Endodermal cell (in vitro differentiated cells): Measurements from ENCODE around the gene GLUD1. TPM values are rescaled to one million over a fixed set of nuclear protein-coding genes. Genes with fewer than 3 reads are reported as not detected.

Source experiments
- DNase-seq: peaks from one replicate; pipeline ENCODE4 v3.0.0-alpha.2; 2017
- H3K27ac ChIP-seq: 2 replicates; pipeline ENCODE4 v1.5.1; 2013; ENCODE audit warnings: mild to moderate bottlenecking, low read depth, low read length, moderate library complexity
- H3K27me3 ChIP-seq: 2 replicates; pipeline ENCODE4 v1.6.1; 2013; ENCODE audit warnings: mild to moderate bottlenecking, low read length, moderate library complexity; ENCODE audit not compliant: insufficient read depth, control insufficient read depth, poor library complexity, severe bottlenecking
- H3K36me3 ChIP-seq: 2 replicates; pipeline ENCODE4 v1.7.0; 2013; ENCODE audit warnings: mild to moderate bottlenecking, low read length, moderate library complexity; ENCODE audit not compliant: control insufficient read depth, insufficient read depth
- H3K4me1 ChIP-seq: one replicate; pipeline ENCODE4 v1.7.0; 2013; ENCODE audit warnings: low read length; ENCODE audit not compliant: control insufficient read depth, insufficient read depth
- H3K4me3 ChIP-seq: 2 replicates; pipeline ENCODE4 v1.5.1; 2013; ENCODE audit warnings: mild to moderate bottlenecking, low read length, moderate library complexity
- H3K9ac ChIP-seq: 2 replicates; pipeline ENCODE4 v1.6.1; 2013; ENCODE audit warnings: mild to moderate bottlenecking, low read length, moderate library complexity; ENCODE audit not compliant: poor library complexity, severe bottlenecking; ENCODE audit errors: extremely low read depth
- H3K9me3 ChIP-seq: 2 replicates; pipeline ENCODE4 v1.6.1; 2013; ENCODE audit warnings: mild to moderate bottlenecking, low read length, moderate library complexity; ENCODE audit not compliant: control insufficient read depth
- H3K27ac Mint-ChIP-seq: 2 replicates; pipeline ENCODE4 v1.8.0; 2020; ENCODE audit warnings: mixed read lengths
- H3K27me3 Mint-ChIP-seq: 2 replicates; pipeline ENCODE4 v1.8.0; 2021; ENCODE audit warnings: mild to moderate bottlenecking, mixed read lengths; ENCODE audit not compliant: insufficient read depth
- H3K36me3 Mint-ChIP-seq: 2 replicates; pipeline ENCODE4 v1.8.0; 2020; ENCODE audit warnings: low read depth, mixed read lengths
- H3K4me1 Mint-ChIP-seq: 2 replicates; pipeline ENCODE4 v1.8.0; 2020; ENCODE audit warnings: mixed read lengths
- H3K4me3 Mint-ChIP-seq: 2 replicates; pipeline ENCODE4 v1.8.0; 2020; ENCODE audit warnings: mild to moderate bottlenecking, moderate library complexity, mixed read lengths
- H3K9me3 Mint-ChIP-seq: 2 replicates; pipeline ENCODE4 v1.8.0; 2020; ENCODE audit warnings: mild to moderate bottlenecking, mixed read lengths
- WGBS, 2 experiments: methylation state at CpG; one replicate each; pipeline versions ENCODE4 v1.1.5 to v1.1.7; 2013; ENCODE audit warnings: missing lambda C conversion rate in 2 of 2, mixed read lengths in 1 of 2; ENCODE audit not compliant: insufficient coverage in 1 of 2, insufficient read length in 1 of 2; 5-methylcytosine and 5-hydroxymethylcytosine counted together
- total RNA-seq, 2 donors: library from RNA; stranded (reverse); fragmentation: NEBNext Ultra II Directional in 1 of 2; extraction: Animal tissue kit (Norgen Biotek cat#: 25700) in 1 of 2; gene quantifications; 2 replicates in 1 of 2; 3 replicates in 1 of 2; pipeline ENCODE4 v1.2.1, GENCODE V29; 2021
- TF ChIP-seq, protein P1 (sequence below): fragments of 200-600 bp; sonication (generic); conservative IDR thresholded peaks from 2 replicates; pipeline ENCODE4 v1.5.0; 2021; ENCODE audit warnings: antibody characterized with exemption, mild to moderate bottlenecking

The GLUD1 gene
- total RNA-seq, 2 donors from 2014 or later = 104 to 107 TPM

DNA sequence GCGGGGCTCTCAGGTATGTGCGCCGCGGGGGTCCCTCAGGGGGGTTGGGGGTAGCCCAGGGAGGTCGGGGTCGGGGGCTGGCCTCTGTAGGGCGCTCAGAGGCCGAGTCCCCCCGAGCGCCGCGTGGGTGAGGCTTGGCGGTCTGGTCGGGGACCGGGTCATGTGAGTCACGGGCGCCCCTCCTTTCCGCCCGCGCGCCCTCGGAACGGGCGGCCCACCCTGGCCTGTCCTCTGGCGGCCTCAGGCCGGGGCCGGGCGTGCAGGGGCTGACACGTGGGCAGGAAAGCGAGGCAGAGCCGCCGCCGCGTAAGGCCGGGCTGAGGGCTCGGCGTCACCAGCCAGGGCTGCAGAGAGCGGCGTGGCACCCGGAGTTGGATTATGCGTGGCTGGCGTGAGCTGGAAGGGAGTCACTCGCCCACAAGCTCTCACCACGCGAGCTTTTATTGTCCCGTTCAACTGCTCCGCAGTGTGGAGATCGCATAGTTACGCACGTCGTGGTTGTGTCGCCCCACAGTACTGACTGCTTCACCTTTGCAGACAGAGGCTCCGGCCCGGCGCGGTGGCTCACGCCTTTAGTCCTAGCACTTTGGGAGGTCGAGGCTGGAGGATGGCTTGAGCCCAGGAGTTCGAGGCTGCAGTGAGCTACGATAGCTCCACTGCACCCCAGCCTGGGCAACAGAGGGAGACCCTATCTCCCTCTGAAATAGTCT, 748 bp upstream of the GLUD1 start:
- no peaks in the 10 kb centered on the region for H3K9me3 ChIP-seq
- peak overlapping the region; percentile 85 for H3K4me3 ChIP-seq
- peak; percentile 91 for DNase-seq
- Mint-ChIP-seq H3K9me3 (no peaks in the 10 kb centered on the region), H3K36me3 (peaks cover 24% of the 10 kb centered on the region), H3K4me1 (peaks cover 21% of the 10 kb centered on the region), H3K4me3 (peak overlapping the region; percentile 85), H3K27ac (peak overlapping the region; percentile 94), H3K27me3 (no peaks in the 10 kb centered on the region)
- H3K4me1 ChIP-seq = peaks cover 5% of the 10 kb centered on the region
- no peaks in the 10 kb centered on the region for H3K27me3 ChIP-seq
- H3K36me3 ChIP-seq = peaks cover 26% of the 10 kb centered on the region
- peak overlapping the region; percentile 86 for H3K9ac ChIP-seq
- WGBS, 2 experiments = 7 to 8% methylated on average over 18 to 60 of the region's 60 CpGs
- H3K27ac ChIP-seq = peak overlapping the region; percentile 76
- TF ChIP-seq, protein P1, sequence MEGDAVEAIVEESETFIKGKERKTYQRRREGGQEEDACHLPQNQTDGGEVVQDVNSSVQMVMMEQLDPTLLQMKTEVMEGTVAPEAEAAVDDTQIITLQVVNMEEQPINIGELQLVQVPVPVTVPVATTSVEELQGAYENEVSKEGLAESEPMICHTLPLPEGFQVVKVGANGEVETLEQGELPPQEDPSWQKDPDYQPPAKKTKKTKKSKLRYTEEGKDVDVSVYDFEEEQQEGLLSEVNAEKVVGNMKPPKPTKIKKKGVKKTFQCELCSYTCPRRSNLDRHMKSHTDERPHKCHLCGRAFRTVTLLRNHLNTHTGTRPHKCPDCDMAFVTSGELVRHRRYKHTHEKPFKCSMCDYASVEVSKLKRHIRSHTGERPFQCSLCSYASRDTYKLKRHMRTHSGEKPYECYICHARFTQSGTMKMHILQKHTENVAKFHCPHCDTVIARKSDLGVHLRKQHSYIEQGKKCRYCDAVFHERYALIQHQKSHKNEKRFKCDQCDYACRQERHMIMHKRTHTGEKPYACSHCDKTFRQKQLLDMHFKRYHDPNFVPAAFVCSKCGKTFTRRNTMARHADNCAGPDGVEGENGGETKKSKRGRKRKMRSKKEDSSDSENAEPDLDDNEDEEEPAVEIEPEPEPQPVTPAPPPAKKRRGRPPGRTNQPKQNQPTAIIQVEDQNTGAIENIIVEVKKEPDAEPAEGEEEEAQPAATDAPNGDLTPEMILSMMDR = no peak

DNA sequence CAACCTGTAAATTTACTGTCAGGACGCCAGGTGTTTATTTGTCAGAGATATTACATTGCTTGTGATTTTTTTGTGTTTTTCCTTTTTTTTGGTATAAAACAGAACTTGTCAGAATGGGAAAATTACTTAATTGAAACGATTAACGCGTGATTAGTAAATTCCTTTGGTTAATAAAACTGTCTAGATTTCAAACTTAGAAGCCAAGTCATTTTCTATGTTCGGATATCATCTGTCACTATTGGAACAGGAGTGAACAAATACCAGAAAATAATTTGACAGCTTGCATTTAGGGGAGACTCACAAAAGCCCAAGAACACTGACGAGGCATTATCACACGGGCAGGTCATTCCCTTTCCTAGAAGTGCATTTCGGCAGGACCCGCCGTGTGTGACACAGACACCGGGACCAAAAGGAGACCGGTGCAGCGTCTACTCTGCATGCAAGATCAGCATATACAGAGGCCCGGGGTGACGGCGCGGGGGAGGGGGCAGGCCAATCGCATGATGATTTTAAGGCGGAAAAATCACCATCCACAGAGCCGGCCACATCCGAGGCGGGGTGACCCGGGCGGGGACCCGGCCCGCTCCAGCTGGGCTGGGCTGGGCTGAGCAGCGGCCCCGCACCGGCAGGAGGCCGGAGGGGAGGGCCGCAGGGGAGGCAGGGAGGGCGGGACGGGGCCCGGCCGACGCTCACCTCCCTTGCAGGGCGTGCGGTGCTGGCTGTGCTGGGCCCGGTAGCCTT, 841 bp downstream of the GLUD1 start:
- DNase-seq = peak; percentile 83
- H3K4me1 Mint-ChIP-seq = peaks cover 23% of the 10 kb centered on the region
- no peaks in the 10 kb centered on the region for H3K27me3 ChIP-seq
- H3K4me3 Mint-ChIP-seq = peak overlapping the region; percentile 85
- peaks cover 18% of the 10 kb centered on the region for H3K36me3 Mint-ChIP-seq
- peak overlapping the region; percentile 65 for H3K9ac ChIP-seq
- peaks cover 7% of the 10 kb centered on the region for H3K4me1 ChIP-seq
- H3K27me3 Mint-ChIP-seq = no peaks in the 10 kb centered on the region
- peaks cover 25% of the 10 kb centered on the region for H3K36me3 ChIP-seq
- TF ChIP-seq, protein P1 = no peak
- H3K4me3 ChIP-seq = peak overlapping the region; percentile 92
- H3K9me3 Mint-ChIP-seq = no peaks in the 10 kb centered on the region
- WGBS, 2 experiments = 0 to 1% methylated on average over 25 to 39 of the region's 39 CpGs
- peak overlapping the region; percentile 85 for H3K27ac Mint-ChIP-seq
- no peaks in the 10 kb centered on the region for H3K9me3 ChIP-seq
- no peak overlapping the region for H3K27ac ChIP-seq

DNA sequence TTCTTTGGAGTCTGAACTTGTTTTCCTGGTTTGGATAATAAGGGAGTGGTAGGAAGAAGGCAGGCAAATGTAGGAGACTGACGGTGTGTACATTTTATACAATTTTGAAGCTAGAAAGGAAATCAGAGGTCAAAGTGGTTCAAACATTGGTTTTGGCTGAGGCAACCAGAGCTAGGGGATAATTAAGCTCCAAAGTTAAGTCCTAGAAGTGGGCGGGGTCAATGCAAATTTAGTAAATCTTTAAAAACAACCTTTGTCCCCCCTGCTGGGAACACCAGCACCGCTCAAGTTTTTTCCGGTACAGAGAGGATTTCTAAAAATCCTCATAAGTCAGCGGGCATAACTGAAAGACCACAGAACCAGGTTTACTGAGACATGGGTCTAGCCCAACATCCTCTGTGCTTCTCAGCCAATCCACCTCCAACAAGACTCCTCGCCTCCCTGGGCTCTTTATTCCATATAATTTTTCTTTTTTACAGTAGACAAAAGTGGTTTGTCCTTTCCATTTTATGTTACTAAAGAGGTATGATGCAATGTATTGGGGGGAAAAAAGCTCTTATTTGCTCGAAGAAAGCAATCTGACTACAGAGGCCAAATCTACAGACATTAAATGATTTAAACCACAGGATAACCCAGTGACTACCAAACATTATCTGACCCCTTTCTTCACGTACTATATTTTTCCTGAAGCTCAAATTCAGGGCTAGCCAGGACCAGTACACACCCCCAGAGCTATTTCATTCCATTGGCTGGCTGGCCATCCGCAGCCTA, 1.6 kb downstream of the GLUD1 start:
- H3K4me3 ChIP-seq = peak overlapping the region; percentile 92
- Mint-ChIP-seq H3K27me3 (no peaks in the 10 kb centered on the region), H3K27ac (peak overlapping the region; percentile 85), H3K4me1 (peaks cover 23% of the 10 kb centered on the region), H3K4me3 (peak overlapping the region; percentile 85), H3K9me3 (no peaks in the 10 kb centered on the region), H3K36me3 (peaks cover 20% of the 10 kb centered on the region)
- no peaks in the 10 kb centered on the region for H3K27me3 ChIP-seq
- H3K4me1 ChIP-seq = peaks cover 7% of the 10 kb centered on the region
- peaks cover 24% of the 10 kb centered on the region for H3K36me3 ChIP-seq
- H3K9me3 ChIP-seq = no peaks in the 10 kb centered on the region
- WGBS, 2 experiments = 0% methylated on average over 4 to 8 of the region's 9 CpGs
- H3K9ac ChIP-seq = peak overlapping the region; percentile 65
- peak; percentile 81 for DNase-seq
- H3K27ac ChIP-seq = no peak overlapping the region
- TF ChIP-seq, protein P1 = no peak
